Measurements from ENCODE around the gene DENND1A. TPM values are rescaled to one million over a fixed set of nuclear protein-coding genes. Genes with fewer than 3 reads are reported as not detected.

Gene DENND1A
- polyA plus RNA-seq, 1 experiment, result 16.2 TPM

DNA sequence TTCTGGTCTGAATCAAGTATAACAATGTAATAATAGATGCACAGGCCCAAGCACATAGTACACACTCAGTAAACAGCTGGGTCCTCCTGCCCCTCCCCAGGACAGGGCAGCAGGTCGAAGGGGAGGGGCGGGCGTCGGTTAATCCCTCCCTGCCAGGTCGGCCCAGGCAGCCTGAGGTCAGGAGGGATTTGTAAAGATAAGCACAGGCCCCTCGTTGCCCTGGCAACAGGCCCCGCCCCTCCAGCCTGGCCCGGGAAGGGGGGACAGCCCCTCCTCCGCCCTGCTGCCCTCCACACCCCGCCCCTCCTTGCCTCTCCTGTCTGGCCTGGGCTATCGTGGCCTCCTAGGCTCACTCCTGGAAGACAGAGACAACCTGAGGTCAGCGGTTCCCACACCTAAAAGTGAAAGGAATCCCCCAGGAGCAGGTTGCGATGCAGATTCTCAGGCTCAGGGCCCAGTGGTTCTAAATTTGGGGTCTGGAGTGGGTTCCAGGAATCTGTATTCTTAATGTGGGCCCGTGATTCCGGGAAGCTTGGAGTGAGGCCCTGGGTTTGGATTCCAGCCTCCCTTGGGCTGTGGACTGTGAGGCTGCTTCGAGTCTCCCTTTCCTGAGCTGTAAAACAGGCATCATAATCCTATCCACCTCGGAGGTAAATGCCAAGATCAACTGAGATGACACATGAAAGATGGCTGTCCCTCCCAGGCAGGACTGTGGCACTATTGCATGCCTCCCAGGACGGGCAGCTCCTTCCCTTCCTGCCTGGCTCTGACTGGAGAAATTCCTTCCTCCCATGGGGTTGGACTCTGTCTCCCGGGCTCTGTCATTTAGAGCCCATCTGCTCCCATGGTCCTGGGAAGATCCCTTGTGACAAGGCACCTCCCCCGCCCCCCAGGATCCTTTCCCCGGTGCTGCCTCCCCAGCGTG, 569.5 kb downstream of the DENND1A start:
- no peak overlapping the region for H3K4me3 ChIP-seq (ENCODE audit: low read depth, low read length)
- no peak overlapping the region for H3K27ac ChIP-seq (ENCODE audit: low read depth, low read length)
- H3K9me3 ChIP-seq (ENCODE audit: control insufficient read depth, insufficient read depth, low read length), result no peaks in the 10 kb centered on the region; the same call in 1 of the 2 replicates
- ChIA-PET CTCF (interaction anchor here (1.0 to 12.9 kb wide), 3 partner anchors 9 to 24 kb away, joined by 3 to 158 read pairs (median 12); no protein-coding TSS in a partner anchor), POLR2A (no interaction called here)
- TF ChIP-seq CTCF (IDR thresholded peaks at IDR 0.05; ENCODE audit: low read depth, low read length), result no peak
- peaks cover 13% of the 10 kb centered on the region for H3K27me3 ChIP-seq (ENCODE audit: control insufficient read depth, insufficient read depth, low read length)
- no peak for DNase-seq (ENCODE audit: low read depth, low spot score)

GRCh38 chr9:123359546-123359945, 570.4 kb downstream of the DENND1A start:
- ChIA-PET CTCF (interaction anchor here (1.0 to 12.9 kb wide), 3 partner anchors 8 to 25 kb away, joined by 3 to 158 read pairs (median 12); no protein-coding TSS in a partner anchor), POLR2A (no interaction called here)
- no peak overlapping the region for H3K4me3 ChIP-seq (ENCODE audit: low read depth, low read length)
- peaks cover 18% of the 10 kb centered on the region for H3K27me3 ChIP-seq (ENCODE audit: control insufficient read depth, insufficient read depth, low read length)
- no peak for TF ChIP-seq CTCF (IDR thresholded peaks at IDR 0.05; ENCODE audit: low read depth, low read length)
- DNase-seq (ENCODE audit: low read depth, low spot score), result no peak
- no peak overlapping the region for H3K27ac ChIP-seq (ENCODE audit: low read depth, low read length)
- H3K9me3 ChIP-seq (ENCODE audit: control insufficient read depth, insufficient read depth, low read length), result no peaks in the 10 kb centered on the region; the same call in 1 of the 2 replicates

DNA sequence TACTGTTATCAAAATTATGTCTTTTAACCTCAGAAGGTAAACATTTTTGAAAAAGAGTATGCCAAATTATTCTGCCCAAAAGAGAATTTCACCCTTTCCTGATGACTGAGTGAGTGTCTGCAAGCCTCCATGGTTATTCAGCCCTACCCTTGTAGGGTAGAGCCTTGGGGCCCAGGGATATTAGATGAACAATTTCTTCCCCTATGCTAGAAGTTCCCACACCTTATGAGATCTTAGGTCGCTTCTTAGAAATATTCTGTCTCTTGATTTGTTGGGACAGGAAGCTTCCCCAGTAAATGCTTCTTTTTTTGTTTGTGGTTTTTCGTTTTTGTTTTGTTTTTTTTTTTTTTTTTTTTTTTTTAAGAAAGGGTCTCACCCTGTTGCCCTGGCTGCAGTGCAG, 570.8 kb downstream of the DENND1A start:
- Histone ChIP-seq H3K9me3 (ENCODE audit: control insufficient read depth, insufficient read depth, low read length) (no peaks in the 10 kb centered on the region; the same call in 1 of the 2 replicates), H3K27me3 (ENCODE audit: control insufficient read depth, insufficient read depth, low read length) (peaks cover 18% of the 10 kb centered on the region), H3K4me3 (ENCODE audit: low read depth, low read length) (no peak overlapping the region), H3K27ac (ENCODE audit: low read depth, low read length) (no peak overlapping the region)
- ChIA-PET POLR2A (no interaction called here), CTCF (interaction anchor here (2.4 to 12.9 kb wide), 2 partner anchors 9 to 25 kb away, joined by 12 to 158 read pairs; no protein-coding TSS in a partner anchor)
- no peak for DNase-seq (ENCODE audit: low read depth, low spot score)
- TF ChIP-seq CTCF (IDR thresholded peaks at IDR 0.05; ENCODE audit: low read depth, low read length), result no peak

GRCh38 chr9:123358181-123358905, 571.6 kb downstream of the DENND1A start:
- H3K4me3 ChIP-seq (ENCODE audit: low read depth, low read length), result no peak overlapping the region
- H3K27me3 ChIP-seq (ENCODE audit: control insufficient read depth, insufficient read depth, low read length), result peaks cover 21% of the 10 kb centered on the region
- ChIA-PET POLR2A (no interaction called here), CTCF (interaction anchor here (2.4 to 12.9 kb wide), 2 partner anchors 9 to 26 kb away, joined by 12 to 158 read pairs; no protein-coding TSS in a partner anchor)
- no peaks in the 10 kb centered on the region; the same call in 1 of the 2 replicates for H3K9me3 ChIP-seq (ENCODE audit: control insufficient read depth, insufficient read depth, low read length)
- no peak for TF ChIP-seq CTCF (IDR thresholded peaks at IDR 0.05; ENCODE audit: low read depth, low read length)
- no peak overlapping the region for H3K27ac ChIP-seq (ENCODE audit: low read depth, low read length)
- no peak for DNase-seq (ENCODE audit: low read depth, low spot score)
